SK-N-SH (cell line): Measurements from ENCODE around the gene CHCHD6. TPM values are rescaled to one million over a fixed set of nuclear protein-coding genes. Genes with fewer than 3 reads are reported as not detected.

ENCODE experiments used
- CTCF ChIA-PET: fragments of 300-600, 350-600 bp; formaldehyde crosslinking; extraction: SDS; loops from one replicate; lab custom pipeline; 2021; lab: Yijun Ruan, JAX
- POLR2A ChIA-PET: fragments of 350-600 bp; sonication (Branson Sonifier 250); formaldehyde crosslinking; extraction: SDS; loops from one replicate; lab custom pipeline; 2020; ENCODE audit warnings: antibody characterized with exemption, inconsistent platforms; lab: Yijun Ruan, JAX
- DNase-seq: peaks from one replicate; pipeline ENCODE4 v3.0.0; 2012
- H2AFZ ChIP-seq: fragments of 200-600 bp; sonication (generic); 2 replicates; pipeline ENCODE4 v1.8.1; 2016; ENCODE audit warnings: antibody characterized with exemption, mild to moderate bottlenecking, low read depth
- H3F3A ChIP-seq: fragments of 200-600 bp; sonication (generic); replicated peaks from 2 replicates; pipeline ENCODE3; 2016; ENCODE audit warnings: antibody characterized with exemption, mild to moderate bottlenecking; ENCODE audit not compliant: insufficient read depth
- H3K27ac ChIP-seq, 2 experiments: fragments of 200-500 bp in 1 of 2; fragments of 200-600 bp in 1 of 2; sonication (Bioruptor generic) in 1 of 2; sonication (generic), shearing (Covaris generic) in 1 of 2; 2 replicates each; pipeline versions ENCODE4 v1.5.1 to v1.6.1; 2014 to 2016; ENCODE audit warnings: low read depth in 2 of 2, inconsistent platforms in 1 of 2, low read length in 1 of 2, mild to moderate bottlenecking in 1 of 2, mixed read lengths in 1 of 2
- H3K27me3 ChIP-seq: fragments of 200-600 bp; sonication (generic), shearing (Covaris generic); 2 replicates; pipeline ENCODE4 v1.6.1; 2016; ENCODE audit warnings: mixed run types; ENCODE audit not compliant: insufficient read depth
- H3K36me3 ChIP-seq, 2 experiments: fragments of 200-500 bp in 1 of 2; fragments of 200-600 bp in 1 of 2; sonication (Bioruptor generic) in 1 of 2; sonication (generic) in 1 of 2; replicated peaks in 1 of 2; 2 replicates each; pipeline versions ENCODE3 to v1.5.1; 2014 to 2016; ENCODE audit warnings: low read length in 1 of 2, mild to moderate bottlenecking in 1 of 2; ENCODE audit not compliant: insufficient read depth in 2 of 2, control insufficient read depth in 1 of 2
- H3K4me1 ChIP-seq, 2 experiments: fragments of 200-500 bp in 1 of 2; fragments of 200-600 bp in 1 of 2; sonication (Bioruptor generic) in 1 of 2; sonication (generic), shearing (Covaris generic) in 1 of 2; 2 replicates each; pipeline versions ENCODE4 v1.5.1 to v1.6.1; 2014 to 2016; ENCODE audit warnings: low read depth in 1 of 2, low read length in 1 of 2, mixed run types in 1 of 2; ENCODE audit not compliant: insufficient read depth in 2 of 2, control insufficient read depth in 1 of 2
- H3K4me2 ChIP-seq: fragments of 200-600 bp; sonication (generic), shearing (Covaris generic); 2 replicates; pipeline ENCODE4 v1.6.1; 2017; ENCODE audit warnings: mixed run types
- H3K4me3 ChIP-seq, 2 experiments: fragments of 200-500 bp in 1 of 2; fragments of 200-600 bp in 1 of 2; sonication (Bioruptor generic) in 1 of 2; sonication (generic), shearing (Covaris generic) in 1 of 2; 2 replicates each; pipeline versions ENCODE4 v1.5.1 to v1.8.1; 2014 to 2016; ENCODE audit warnings: low read depth in 2 of 2, inconsistent platforms in 1 of 2, low read length in 1 of 2, mild to moderate bottlenecking in 1 of 2, mixed read lengths in 1 of 2, moderate library complexity in 1 of 2
- H3K79me2 ChIP-seq: fragments of 200-600 bp; sonication (generic); 2 replicates; pipeline ENCODE4 v1.8.1; 2017; ENCODE audit warnings: mild to moderate bottlenecking; ENCODE audit not compliant: insufficient read depth
- H3K9ac ChIP-seq: fragments of 200-600 bp; sonication (generic); 2 replicates; pipeline ENCODE4 v1.6.1; 2017; ENCODE audit warnings: mixed run types
- H3K9me2 ChIP-seq: fragments of 200-600 bp; sonication (generic); 2 replicates; pipeline ENCODE4 v1.6.1; 2017; ENCODE audit warnings: mixed run types
- H3K9me3 ChIP-seq: fragments of 200-600 bp; sonication (generic); 2 replicates; pipeline ENCODE4 v1.6.1; 2017; ENCODE audit warnings: mixed run types, mild to moderate bottlenecking, moderate library complexity
- H4K20me1 ChIP-seq: fragments of 200-600 bp; sonication (generic); 2 replicates; pipeline ENCODE4 v1.6.1; 2017; ENCODE audit warnings: mild to moderate bottlenecking, mixed run types; ENCODE audit not compliant: insufficient read depth
- CTCF ChIP-seq: fragments of 200-600 bp; sonication (generic); IDR thresholded peaks from 2 replicates; pipeline ENCODE4 v1.6.1; 2017; ENCODE audit warnings: antibody characterized with exemption, mild to moderate bottlenecking, moderate library complexity
- FOSL2 ChIP-seq: IDR thresholded peaks from 2 replicates; pipeline ENCODE4 v1.4.0; 2012; ENCODE audit warnings: low read depth, mild to moderate bottlenecking, moderate library complexity, borderline replicate concordance
- FOXM1 ChIP-seq: IDR thresholded peaks from 2 replicates; pipeline ENCODE4 v1.4.0; 2012; ENCODE audit warnings: low read depth, mild to moderate bottlenecking
- GATA2 ChIP-seq: sonication (generic); formaldehyde crosslinking; IDR thresholded peaks from 2 replicates; pipeline ENCODE4 v1.5.0; 2020; ENCODE audit warnings: mild to moderate bottlenecking, missing genetic modification reagents
- IRF3 ChIP-seq: fragments of 150-350 bp; IDR thresholded peaks from 2 replicates; pipeline ENCODE4 v1.6.1; 2016; ENCODE audit warnings: mild to moderate bottlenecking, low read depth, low read length
- JUND ChIP-seq: IDR thresholded peaks from 2 replicates; pipeline ENCODE4 v1.4.0; 2012
- MAX ChIP-seq: IDR thresholded peaks from 2 replicates; pipeline ENCODE4 v1.4.0; 2012; ENCODE audit warnings: low read depth
- MEF2A ChIP-seq: IDR thresholded peaks from 2 replicates; pipeline ENCODE4 v1.4.0; 2012; ENCODE audit warnings: low read depth, borderline replicate concordance
- RFX5 ChIP-seq: IDR thresholded peaks from 2 replicates; pipeline ENCODE4 v1.6.1; 2012; ENCODE audit warnings: mild to moderate bottlenecking, improper control_type of control experiment, low read length
- RXRA ChIP-seq: IDR thresholded peaks from 2 replicates; pipeline ENCODE4 v1.4.0; 2012; ENCODE audit warnings: low read depth, mild to moderate bottlenecking, borderline replicate concordance
- SIN3A ChIP-seq: IDR thresholded peaks from 2 replicates; pipeline ENCODE4 v1.6.1; 2012; ENCODE audit warnings: low read depth, mild to moderate bottlenecking, low read length, moderate library complexity, borderline replicate concordance
- TAF1 ChIP-seq: IDR thresholded peaks from 2 replicates; pipeline ENCODE4 v1.6.1; 2012; ENCODE audit warnings: low read depth, mild to moderate bottlenecking, low read length, moderate library complexity, borderline replicate concordance
- USF1 ChIP-seq: IDR thresholded peaks from 2 replicates; pipeline ENCODE4 v1.4.0; 2012; ENCODE audit warnings: low read depth, borderline replicate concordance
- USF2 ChIP-seq: fragments of 150-350 bp; IDR thresholded peaks from 2 replicates; pipeline ENCODE4 v1.6.1; 2017; ENCODE audit warnings: antibody characterized with exemption, low read length, low read depth, borderline replicate concordance
- YY1 ChIP-seq: IDR thresholded peaks from 2 replicates; pipeline ENCODE4 v1.4.0; 2012; ENCODE audit warnings: low read depth, mild to moderate bottlenecking
- WGBS: methylation state at CpG from one replicate; pipeline ENCODE4 v1.1.6; 2017; ENCODE audit warnings: low lambda C conversion rate; 5-methylcytosine and 5-hydroxymethylcytosine counted together
- polyA plus RNA-seq, 3 experiments: library from polyadenylated mRNA; depleted of rRNA; stranded (reverse); fragments of >200 nt; gene quantifications; 2 replicates each; pipeline ENCODE4 v1.2.3, GENCODE V29; 2012

The CHCHD6 gene
- polyA plus RNA-seq, 1 of the 3 experiments (the other 2 are of a cell fraction) = 42.5 TPM

- no peak for TF ChIP-seq FOSL2
Observed at GRCh38 chr3:126908752-126909275, 204.8 kb downstream of the CHCHD6 start (continued).

GRCh38 chr3:126910231-126910630 is 206.2 kb downstream of the CHCHD6 start:
- Histone ChIP-seq H4K20me1 (no peaks in the 10 kb centered on the region), H3K4me1 (peaks cover 11 to 16% of the 10 kb centered on the region in 2 experiments; a peak in 3 of 4 replicates), H3K4me3 (no peak overlapping the region), H3K27me3 (no peaks in the 10 kb centered on the region), H3K27ac (peak overlapping the region in 1 of 2 experiments; percentile 98; a peak in 2 of 4 replicates), H3K9me3 (no peaks in the 10 kb centered on the region), H3K36me3 (peaks cover 0 to 5% of the 10 kb centered on the region in 2 experiments), H3K9ac (no peak overlapping the region), H2AFZ (no peak overlapping the region), H3K79me2 (no peaks in the 10 kb centered on the region), H3K4me2 (no peak overlapping the region), H3F3A (peaks cover 18% of the 10 kb centered on the region), H3K9me2 (no peaks in the 10 kb centered on the region)
- POLR2A ChIA-PET = no interaction called here
- WGBS = 100% methylated on average over 1 of the region's 3 CpGs
- CTCF ChIA-PET = interaction anchor here (1.1 to 1.6 kb wide), 2 partner anchors 17 to 158 kb away, joined by 4 to 5 read pairs; no protein-coding TSS in a partner anchor
- DNase-seq = no peak
- TF ChIP-seq YY1 = no peak
- no peak for TF ChIP-seq USF2
- no peak for TF ChIP-seq GATA2 (CRISPR knock-in tag)
- TF ChIP-seq IRF3 = no peak
- TF ChIP-seq MAX = no peak
- TF ChIP-seq RFX5 = no peak
- TF ChIP-seq FOXM1 = no peak
- TF ChIP-seq JUND = no peak

GRCh38 chr3:126911162-126912026 is 207.4 kb downstream of the CHCHD6 start:
- peaks cover 18% of the 10 kb centered on the region for H3F3A ChIP-seq
- H3K9me2 ChIP-seq = no peaks in the 10 kb centered on the region
- POLR2A ChIA-PET = interaction anchor here (1.1 kb wide), 1 partner anchor 10 kb away, joined by 3 read pairs; no protein-coding TSS in a partner anchor
- CTCF ChIA-PET = interaction anchor here (1.1 kb wide), 2 partner anchors 16 to 71 kb away, joined by 3 to 4 read pairs; partner anchors contain the start of gene PLXNA1
- H2AFZ ChIP-seq = peak overlapping the region; percentile 35
- peak overlapping the region; percentile 69; the same call in 1 of the 2 replicates for H3K9ac ChIP-seq
- H3K27ac ChIP-seq = peak overlapping the region; percentile 48 to 98
- H3K4me1 ChIP-seq = peaks cover 11 to 16% of the 10 kb centered on the region in 2 experiments; a peak in 3 of 4 replicates
- DNase-seq = no peak
- no peaks in the 10 kb centered on the region for H4K20me1 ChIP-seq
- H3K4me2 ChIP-seq = peak overlapping the region; percentile 65
- no peaks in the 10 kb centered on the region for H3K27me3 ChIP-seq
- WGBS = 29% methylated on average over 13 of the region's 15 CpGs
- H3K9me3 ChIP-seq = no peaks in the 10 kb centered on the region
- H3K36me3 ChIP-seq = peaks cover 0 to 5% of the 10 kb centered on the region in 2 experiments
- no peaks in the 10 kb centered on the region for H3K79me2 ChIP-seq
- H3K4me3 ChIP-seq = no peak overlapping the region
- TF ChIP-seq IRF3 (no peak), SIN3A (no peak), USF1 (peak; percentile 30; the same call in 1 of the 2 replicates), RXRA (peak; percentile 76; the same call in 1 of the 2 replicates), CTCF (no peak), GATA2 (CRISPR knock-in tag) (no peak), YY1 (peak; percentile 58; the same call in 1 of the 2 replicates), MEF2A (no peak), TAF1 (no peak), FOSL2 (peak; percentile 87)
